HG02870 (cell line): ENCODE measurements around the gene RAB11B.
A peak's percentile ranks its signal among the peaks of the same experiment; 100 is the strongest.
"Not testable (repeated sequence)": the region's sequence is repeated elsewhere in the genome, so short reads cannot be mapped to it uniquely, and the experiment has no call there.

Experiments
- ATAC-seq: cut with Tn5 transposase; IDR thresholded peaks from one replicate; pipeline ENCODE4 v1.9.1; 2021; ENCODE audit warnings: mild to moderate bottlenecking, moderate library complexity; ENCODE audit not compliant: unreplicated experiment

RAB11B gene

DNA sequence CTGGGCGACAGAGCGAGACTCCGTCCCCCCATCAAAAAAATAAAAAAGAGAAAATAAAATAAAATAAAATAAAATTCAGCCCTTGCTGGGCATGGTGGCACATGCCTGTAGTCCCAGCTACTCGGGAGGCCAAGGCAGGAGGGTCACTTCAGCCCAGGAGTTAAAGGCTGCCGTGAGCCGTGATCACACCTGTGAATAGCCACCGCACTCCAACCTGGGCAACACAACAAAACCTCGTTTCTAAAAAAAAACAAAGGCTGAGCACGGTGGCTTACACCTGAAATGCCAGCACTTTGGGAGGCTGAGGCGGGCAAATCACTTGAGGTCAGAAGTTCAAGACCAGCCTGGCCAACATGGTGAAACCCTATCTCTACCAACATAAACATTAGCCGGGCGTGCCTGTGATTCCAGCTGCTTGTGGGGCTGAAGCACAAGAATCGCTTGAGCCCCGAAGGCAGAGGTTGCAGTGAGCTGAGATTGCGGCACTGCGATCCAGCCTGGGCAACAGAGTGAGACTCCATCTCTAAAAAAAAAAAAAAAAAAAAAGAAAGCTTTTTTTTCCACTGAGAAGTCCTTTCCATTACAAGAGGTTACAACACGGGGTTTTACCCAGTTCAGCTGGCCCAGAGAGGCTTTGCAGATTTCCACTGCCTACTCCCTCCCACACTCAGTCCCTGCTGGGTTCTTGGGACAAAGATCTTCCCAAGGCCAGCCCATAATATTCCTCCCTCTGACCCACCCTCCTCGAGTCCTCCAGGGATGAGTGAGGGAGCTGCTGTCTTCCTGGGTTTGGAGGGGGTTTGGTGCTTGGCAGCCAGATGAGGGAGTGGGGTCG lies 19.8 kb upstream of the RAB11B start:
- no peak for ATAC-seq

DNA sequence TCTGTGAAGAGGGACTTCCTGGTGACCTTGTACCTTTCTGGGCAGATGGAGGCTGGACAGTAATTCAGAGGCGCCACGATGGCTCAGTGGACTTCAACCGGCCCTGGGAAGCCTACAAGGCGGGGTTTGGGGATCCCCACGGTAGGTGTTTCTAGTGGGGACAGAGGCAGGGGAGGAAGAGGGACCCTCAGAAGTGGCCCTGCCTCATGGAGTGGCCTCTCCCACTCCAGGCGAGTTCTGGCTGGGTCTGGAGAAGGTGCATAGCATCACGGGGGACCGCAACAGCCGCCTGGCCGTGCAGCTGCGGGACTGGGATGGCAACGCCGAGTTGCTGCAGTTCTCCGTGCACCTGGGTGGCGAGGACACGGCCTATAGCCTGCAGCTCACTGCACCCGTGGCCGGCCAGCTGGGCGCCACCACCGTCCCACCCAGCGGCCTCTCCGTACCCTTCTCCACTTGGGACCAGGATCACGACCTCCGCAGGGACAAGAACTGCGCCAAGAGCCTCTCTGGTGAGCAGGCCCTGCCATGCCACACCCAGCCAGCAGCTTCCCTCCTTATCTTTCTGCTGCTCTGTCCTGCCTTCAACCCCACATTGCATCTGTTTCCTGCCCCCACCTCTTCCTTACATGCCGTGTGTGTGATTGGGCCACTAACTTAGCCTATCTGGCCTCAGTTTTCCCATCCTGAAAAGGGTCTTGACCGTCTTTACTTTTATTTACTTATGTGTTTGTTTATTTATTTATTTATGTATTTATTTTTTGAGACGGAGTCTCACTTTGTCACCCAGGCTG lies 19.0 kb upstream of the RAB11B start:
- ATAC-seq, result no peak

DNA sequence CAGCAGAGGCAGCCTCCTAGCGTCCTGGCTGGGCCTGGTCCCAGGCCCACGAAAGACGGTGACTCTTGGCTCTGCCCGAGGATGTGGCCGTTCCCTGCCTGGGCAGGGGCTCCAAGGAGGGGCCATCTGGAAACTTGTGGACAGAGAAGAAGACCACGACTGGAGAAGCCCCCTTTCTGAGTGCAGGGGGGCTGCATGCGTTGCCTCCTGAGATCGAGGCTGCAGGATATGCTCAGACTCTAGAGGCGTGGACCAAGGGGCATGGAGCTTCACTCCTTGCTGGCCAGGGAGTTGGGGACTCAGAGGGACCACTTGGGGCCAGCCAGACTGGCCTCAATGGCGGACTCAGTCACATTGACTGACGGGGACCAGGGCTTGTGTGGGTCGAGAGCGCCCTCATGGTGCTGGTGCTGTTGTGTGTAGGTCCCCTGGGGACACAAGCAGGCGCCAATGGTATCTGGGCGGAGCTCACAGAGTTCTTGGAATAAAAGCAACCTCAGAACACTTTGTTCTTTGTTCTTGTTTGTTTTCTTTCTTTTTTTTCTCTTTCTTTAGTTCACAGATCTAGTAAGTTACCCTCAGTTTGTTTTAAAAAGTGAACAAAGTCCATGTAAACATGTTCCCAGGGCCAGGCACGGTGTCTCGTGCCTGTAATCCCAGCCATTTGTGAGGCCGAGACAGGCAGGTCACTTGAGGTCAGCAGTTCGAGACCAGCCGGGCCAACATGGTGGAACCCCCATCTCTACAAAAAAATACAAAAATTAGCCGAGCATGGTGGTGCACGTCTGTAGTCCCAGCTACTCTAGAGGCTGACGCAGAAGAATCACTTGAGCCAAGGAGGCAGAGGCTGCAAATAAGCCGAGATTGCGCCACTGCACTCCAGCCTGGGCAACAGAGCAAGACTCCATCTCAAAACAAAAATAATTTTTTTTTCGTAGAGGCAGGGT lies 16.0 kb upstream of the RAB11B start:
- ATAC-seq, result no peak

DNA sequence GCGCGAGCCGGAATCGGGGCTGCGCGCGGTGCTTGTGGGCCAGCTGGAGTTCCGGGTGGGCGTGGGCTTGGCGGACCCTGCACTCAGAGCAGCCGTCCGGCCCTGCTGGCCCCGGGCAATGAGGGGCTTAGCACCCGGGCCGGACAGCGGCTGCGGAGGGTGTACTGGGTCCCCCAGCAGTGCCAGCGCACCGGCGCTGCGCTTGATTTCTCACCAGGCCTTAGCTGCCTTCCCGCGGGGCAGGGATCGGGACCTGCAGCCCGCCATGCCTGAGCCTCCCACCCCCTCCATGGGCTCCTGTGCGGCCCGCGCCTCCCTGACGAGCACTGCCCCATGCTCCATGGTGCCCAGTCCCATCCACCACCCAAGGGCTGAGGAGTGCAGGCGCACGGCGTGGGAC lies 14.4 kb upstream of the RAB11B start:
- not testable (repeated sequence) for ATAC-seq

DNA sequence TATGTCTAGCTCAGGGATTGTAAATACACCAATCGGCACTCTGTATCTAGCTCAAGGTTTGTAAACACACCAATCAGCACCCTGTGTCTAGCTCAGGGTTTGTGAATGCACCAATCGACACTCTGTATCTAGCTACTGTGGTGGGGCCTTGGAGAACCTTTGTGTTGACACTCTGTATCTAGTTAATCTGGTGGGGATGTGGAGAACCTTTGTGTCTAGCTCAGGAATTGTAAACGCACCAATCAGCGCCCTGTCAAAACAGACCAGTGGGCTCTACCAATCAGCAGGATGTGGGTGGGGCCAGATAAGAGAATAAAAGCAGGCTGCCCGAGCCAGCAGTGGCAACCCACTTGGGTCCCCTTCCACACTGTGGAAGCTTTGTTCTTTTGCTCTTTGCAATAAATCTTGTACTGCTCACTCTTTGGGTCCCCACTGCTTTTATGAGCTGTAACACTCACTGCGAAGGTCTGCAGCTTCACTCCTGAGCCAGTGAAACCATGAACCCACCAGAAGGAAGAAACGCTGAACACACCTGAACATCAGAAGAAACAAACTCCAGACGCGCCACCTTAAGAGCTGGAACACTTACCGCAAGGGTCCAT lies 13.7 kb upstream of the RAB11B start:
- not testable (repeated sequence) for ATAC-seq

DNA sequence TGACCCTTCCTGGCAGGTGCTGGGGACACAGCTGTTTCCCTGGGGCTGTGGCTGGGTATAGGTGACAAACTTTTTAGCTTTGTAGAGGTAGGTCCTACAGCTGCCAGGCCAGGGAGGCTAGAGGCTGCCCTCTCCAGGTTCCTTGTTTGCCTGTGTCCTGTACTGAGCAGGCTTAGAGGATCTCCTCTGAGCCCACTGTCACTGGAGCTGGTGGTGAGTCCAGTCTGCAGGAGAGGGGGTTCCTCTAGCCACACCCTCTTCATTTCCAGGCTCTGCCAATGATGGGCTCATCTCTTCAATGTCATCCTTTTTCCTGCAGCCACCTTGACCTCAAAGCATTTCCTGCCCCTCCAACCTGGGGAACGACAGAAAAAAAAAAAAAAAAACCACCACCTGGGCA lies 12.6 kb upstream of the RAB11B start:
- ATAC-seq, result no peak

DNA sequence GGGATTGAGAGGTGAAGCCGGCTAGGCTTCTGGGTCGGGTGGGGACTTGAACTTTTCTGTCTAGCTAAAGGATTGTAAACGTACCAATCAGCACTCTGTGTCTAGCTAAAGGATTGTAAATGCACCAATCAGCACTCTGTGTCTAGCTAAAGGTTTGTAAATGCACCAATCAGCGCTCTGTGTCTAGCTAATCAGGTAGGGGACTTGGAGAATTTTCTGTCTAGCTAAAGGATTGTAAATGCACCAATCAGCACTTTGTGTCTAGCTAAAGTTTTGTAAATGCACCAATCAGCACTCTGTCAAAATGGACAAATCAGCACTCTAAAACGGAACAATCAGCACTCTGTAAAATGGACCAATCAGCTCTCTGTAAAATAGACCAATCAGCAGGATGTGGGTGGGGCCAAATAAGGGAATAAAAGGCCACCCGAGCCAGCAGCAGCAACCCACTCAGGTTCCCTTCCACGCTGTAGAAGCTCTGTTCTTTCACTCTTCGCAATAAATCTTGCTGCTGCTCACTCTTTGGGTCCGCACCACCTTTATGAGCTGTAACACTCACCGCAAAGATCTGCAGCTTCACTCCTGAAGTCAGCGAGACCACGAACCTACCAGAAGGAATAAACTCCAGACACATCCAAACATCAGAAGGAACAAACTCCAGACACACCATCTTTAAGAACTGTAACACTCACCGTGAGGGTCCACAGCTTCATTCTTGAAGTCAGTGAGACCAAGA lies 10.8 kb upstream of the RAB11B start:
- ATAC-seq, result not testable (repeated sequence)

DNA sequence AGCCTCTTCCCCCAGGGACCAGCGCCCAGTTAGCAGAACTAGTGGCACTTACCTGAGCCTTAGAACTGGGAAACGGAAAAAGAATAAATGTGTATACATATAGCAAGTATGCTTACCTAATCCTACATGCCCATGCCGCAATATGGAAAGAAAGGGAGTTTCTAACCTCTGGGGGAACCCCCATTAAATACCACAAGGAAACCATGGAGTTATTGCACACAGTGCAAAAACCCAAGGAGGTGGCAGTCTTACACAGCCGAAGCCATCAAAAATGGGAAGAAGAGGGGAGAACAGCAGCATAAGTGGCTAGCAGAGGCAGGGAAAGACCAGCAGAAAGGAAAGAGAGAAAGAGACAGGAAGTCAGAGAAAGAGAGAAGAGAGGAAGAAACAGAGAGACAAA lies 5.6 kb upstream of the RAB11B start:
- not testable (repeated sequence) for ATAC-seq

DNA sequence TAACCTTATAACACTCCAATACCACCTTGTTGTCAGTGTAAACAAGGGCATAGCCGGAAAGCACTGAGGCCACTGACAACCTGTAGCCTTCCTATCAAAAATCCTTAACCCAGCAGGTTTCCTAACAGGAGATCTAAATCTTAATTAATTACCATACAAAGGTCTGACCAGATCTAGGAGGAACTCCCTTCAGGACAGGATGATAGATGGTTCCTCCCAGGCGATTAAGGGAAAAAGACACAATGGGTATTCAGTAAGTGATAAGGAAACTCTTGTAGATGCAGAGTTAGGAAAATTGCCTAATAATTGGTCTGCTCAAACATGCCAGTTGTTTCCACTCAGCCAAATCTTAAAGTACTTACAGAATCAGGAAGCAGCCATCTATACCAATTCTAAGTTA lies 5.1 kb upstream of the RAB11B start:
- ATAC-seq, result not testable (repeated sequence)

DNA sequence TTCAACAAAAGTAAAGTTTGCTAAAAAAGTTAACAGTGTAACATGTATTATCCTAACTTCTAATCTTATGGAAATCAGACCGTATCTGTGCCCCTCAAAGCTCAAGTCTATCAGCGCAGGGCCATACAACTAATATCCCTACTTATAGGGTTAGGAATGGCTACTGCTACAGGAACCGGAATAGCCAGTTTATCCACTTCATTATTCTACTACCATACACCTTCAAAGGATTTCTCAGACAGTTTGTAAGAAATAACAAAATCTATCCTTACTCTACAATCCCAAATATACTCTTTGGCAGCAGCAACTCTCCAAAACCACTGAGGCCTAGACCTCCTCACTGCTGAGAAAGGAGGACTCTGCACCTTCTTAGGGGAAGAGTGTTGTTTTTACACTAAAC lies 4.6 kb upstream of the RAB11B start:
- not testable (repeated sequence) for ATAC-seq

DNA sequence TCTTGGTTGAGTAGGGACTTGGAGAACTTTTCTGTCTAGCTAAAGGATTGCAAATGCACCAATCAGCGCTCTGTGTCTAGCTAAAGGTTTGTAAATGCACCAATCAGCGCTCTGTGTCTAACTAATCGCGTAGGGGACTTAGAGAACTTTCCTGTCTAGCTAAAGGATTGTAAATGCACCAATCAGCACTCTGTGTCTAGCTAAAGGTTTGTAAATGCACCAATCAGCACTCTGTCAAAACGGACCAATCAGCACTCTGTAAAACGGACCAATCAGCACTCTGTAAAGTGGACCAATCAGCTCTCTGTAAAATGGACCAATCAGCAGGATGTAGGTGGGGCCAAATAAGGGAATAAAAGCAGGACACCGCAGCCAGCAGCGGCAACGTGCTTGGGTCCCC lies 3.7 kb upstream of the RAB11B start:
- not testable (repeated sequence) for ATAC-seq

DNA sequence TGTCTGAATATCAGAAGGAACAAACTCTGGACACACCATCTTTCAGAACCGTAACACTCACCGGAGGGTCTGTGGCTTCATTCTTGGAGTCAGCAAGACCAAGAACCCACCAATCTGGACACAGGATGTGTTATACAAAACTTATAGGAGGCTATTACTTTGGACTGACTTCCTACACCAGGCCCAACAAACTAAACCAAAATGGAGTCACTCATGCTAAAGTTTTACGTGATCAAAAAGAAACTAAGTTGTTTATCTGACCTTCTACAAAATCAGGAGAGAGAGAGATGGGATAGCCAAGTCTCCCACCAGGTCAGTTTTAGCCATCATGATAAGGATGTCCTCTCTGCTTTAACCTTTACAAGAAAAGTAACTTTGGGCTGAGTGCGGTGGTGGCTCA lies 3.2 kb upstream of the RAB11B start:
- no peak for ATAC-seq

DNA sequence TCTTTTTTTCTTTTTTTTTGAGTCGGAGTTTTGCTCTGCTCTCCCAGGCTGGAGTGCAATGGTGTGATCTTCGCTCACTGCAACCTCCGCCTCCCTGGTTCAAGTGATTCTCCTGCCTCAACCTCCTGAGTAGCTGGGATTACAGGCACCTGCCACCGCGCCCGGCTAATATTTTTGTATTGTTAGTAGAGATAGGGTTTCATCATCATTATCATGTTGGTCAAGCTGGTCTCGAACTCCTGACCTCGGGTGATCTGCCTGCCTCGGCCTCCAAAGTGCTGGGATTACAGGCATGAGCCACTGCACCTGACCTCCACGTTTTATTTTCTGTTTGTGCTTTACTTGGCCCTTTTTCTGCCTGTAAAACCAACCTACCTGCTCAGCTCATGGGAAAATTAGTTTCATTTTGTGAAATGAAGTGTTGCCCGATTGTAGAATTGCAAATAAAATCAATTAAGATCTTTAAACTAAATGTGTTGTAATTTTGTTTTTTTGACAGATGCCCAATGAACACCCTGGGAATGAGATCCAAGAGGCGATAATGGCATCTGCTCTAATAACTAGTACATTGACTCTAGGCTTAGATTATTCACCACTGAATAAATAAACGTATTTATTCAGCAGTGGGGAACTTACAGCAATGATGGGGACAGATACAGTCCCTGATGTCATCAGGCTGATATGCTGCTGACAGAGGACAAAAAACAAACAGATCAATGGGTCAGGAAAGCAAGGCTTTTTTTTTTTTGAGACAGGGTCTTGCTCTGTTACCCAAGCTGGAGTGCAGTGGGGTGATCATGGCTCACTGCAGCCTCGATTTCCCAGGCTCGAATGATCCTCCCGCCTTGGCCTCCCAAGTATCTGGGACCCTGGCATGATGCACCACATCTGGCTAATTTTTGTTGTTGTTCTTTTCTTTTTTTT lies 2.2 kb upstream of the RAB11B start:
- ATAC-seq, result no peak

DNA sequence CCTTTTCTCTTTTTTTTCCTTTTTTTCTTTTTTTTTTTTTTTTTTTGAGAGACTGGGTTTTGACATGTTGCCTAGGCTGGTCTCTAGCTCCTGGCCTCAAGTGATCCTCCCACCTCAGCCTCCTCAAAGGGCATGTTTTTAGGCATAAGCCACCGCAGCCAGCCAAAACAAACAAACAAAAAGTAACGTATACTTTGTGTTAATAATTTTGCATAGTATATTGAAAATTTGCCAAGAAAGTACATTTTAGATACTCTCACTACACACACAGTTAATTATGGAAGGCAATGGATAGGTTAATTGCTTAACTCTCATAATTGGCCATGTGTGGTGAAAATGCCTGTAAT lies 1.6 kb upstream of the RAB11B start:
- no peak for ATAC-seq

DNA sequence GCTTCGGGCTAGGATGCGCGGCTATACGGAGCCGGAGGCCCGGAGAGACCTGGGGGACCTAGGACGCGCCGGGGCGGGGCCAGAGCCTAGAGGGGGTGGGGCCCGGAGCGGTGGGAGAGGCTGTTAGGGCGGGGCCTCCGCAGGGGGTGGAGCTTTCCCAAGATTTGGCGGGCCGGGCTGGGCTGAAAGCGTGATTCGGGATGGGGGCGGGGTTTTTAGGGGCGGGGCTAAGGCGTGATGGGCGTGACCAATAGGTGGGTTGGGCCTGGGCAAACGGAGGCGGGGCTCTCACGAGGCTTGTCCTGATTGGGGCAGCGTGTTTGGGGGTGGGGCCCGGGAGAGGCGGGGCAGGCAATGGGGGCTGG lies 439 bp downstream of the RAB11B start:
- peak; percentile 33 for ATAC-seq

DNA sequence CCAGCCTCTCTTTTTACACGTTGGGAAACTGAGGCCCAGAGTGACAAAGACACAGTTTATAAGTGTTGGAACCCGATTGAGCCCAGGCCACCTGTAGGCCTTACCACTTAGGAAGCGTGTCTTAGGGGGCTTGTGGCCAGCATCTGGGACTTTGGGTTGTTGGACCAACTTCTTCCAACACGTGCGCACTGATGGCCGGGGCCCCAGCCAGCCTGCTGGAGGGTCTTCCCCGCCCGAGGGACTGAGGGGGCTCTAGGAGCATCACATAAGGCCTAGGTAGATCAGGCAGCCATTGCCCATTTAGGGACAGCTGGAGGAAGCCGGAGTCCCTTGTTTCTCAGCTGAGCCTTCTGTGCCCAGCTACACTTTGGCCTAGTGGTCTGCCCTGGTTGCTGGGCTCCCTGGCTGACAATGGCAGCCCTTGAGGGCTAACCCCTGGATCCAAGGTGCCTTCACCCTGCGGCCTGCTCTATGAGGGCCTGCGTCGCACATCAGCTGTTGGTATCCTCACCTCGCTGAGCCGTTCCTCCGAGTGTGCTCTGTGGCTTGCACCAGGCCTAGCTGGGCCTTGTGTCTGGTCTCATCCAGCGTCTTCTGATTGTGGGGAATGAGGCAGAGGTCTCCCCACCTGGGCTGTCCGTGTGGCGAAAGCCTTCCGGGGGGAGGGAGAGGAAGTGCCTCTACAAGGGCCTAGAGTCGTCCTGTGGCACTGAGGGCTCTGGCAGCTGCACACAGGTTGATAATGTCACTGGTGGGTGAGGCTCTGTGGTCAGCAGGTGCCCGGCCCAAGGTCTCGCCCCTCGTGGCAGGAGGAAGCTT lies 1.2 kb downstream of the RAB11B start:
- ATAC-seq, result no peak

DNA sequence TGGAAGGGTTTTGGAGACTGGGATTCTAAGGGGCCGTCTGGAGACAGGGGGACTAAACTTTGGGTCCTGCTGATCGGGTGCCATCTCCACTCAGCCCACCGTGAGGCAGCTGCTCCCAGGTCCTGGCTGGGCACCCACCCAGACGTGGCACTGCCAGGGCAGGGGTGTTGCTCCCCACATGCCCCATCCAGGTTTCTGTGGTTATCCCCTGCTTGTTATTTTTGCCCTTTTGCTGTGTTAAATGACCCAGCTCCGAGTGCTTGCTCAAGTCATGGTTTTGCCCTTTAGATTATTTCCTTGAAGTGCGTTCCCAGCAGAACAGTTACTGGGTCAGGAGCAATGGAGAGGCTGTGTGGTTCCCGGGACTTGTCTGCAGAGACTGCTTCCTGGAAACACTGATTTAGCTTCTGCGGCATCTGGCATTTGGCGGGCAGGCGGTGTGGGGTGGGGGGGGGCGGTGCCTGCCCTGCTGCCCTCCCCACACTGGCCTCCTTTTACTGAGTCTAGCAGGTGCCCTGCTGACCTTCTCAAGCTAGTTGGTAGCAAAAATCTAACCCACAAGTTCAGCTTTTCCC lies 1.9 kb downstream of the RAB11B start:
- no peak for ATAC-seq
